Measurements from ENCODE around the gene EFCAB6.

EFCAB6 gene

GRCh38 chr22:43550672-43551071, 261.4 kb downstream of the EFCAB6 start:
- DNase-seq (ENCODE audit: low read depth in 2 of 2): no peak

- DNase-seq (ENCODE audit: low read depth in 2 of 2): no peak
Measured at GRCh38 chr22:43550024-43550620, 262.0 kb downstream of the EFCAB6 start.

- no peak for DNase-seq (ENCODE audit: low read depth in 2 of 2)
Measured at GRCh38 chr22:43546186-43546585, 265.9 kb downstream of the EFCAB6 start.

GRCh38 chr22:43544289-43544673, 267.8 kb downstream of the EFCAB6 start:
- DNase-seq (ENCODE audit: low read depth in 2 of 2): no peak

- DNase-seq (ENCODE audit: low read depth in 2 of 2): no peak
Measured at GRCh38 chr22:43543522-43544288, 268.4 kb downstream of the EFCAB6 start.

- DNase-seq (ENCODE audit: low read depth in 2 of 2): no peak
Measured at GRCh38 chr22:43542681-43543521, 269.2 kb downstream of the EFCAB6 start.

GRCh38 chr22:43541462-43542407, 270.4 kb downstream of the EFCAB6 start:
- DNase-seq (ENCODE audit: low read depth in 2 of 2): no peak

- DNase-seq (ENCODE audit: low read depth in 2 of 2): no peak
Measured at GRCh38 chr22:43541022-43541421, 271.1 kb downstream of the EFCAB6 start.

- no peak for DNase-seq (ENCODE audit: low read depth in 2 of 2)
Measured at GRCh38 chr22:43540529-43540923, 271.6 kb downstream of the EFCAB6 start.

- no peak for DNase-seq (ENCODE audit: low read depth in 2 of 2)
Measured at GRCh38 chr22:43539572-43540528, 272.3 kb downstream of the EFCAB6 start.

GRCh38 chr22:43537019-43537585, 275.0 kb downstream of the EFCAB6 start:
- no peak for DNase-seq (ENCODE audit: low read depth in 2 of 2)

GRCh38 chr22:43535741-43536140, 276.4 kb downstream of the EFCAB6 start:
- DNase-seq (ENCODE audit: low read depth in 2 of 2): no peak

GRCh38 chr22:43535336-43535735, 276.8 kb downstream of the EFCAB6 start:
- DNase-seq (ENCODE audit: low read depth in 2 of 2): no peak

- no peak for DNase-seq (ENCODE audit: low read depth in 2 of 2)
Measured at GRCh38 chr22:43534916-43535315, 277.2 kb downstream of the EFCAB6 start.

GRCh38 chr22:43533656-43534428, 278.3 kb downstream of the EFCAB6 start:
- DNase-seq (ENCODE audit: low read depth in 2 of 2): no peak

GRCh38 chr22:43533156-43533530, 279.0 kb downstream of the EFCAB6 start:
- no peak for DNase-seq (ENCODE audit: low read depth in 2 of 2)

GRCh38 chr22:43532301-43533155, 279.6 kb downstream of the EFCAB6 start:
- no peak for DNase-seq (ENCODE audit: low read depth in 2 of 2)

- no peak for DNase-seq (ENCODE audit: low read depth in 2 of 2)
Measured at GRCh38 chr22:43531651-43532050, 280.5 kb downstream of the EFCAB6 start.

All from stimulated activated CD8-positive, alpha-beta memory T cell treated with anti-CD3 and anti-CD28 coated beads, Interleukin-15, amount 100 ng/mL, for 48 hours (primary cell).